GM11168 (cell line): Measurements from ENCODE around the gene SDC1.

Experiments used
- in situ Hi-C: fragments of 300-500 bp; cut with MboI; formaldehyde crosslinking; loops from one replicate; pipeline ENCODE4 v1.12.0; 2022; ENCODE audit warnings: low sequenced_read_pairs; ENCODE audit not compliant: unreplicated experiment

The SDC1 gene

GRCh38 chr2:20230114-20230425 is 5.1 kb upstream of the SDC1 start:
- in situ Hi-C loops: loop anchor here (25.0 kb wide), 1 partner anchor 407 kb away; no protein-coding TSS in a partner anchor

- in situ Hi-C loops: loop anchor here (25.0 kb wide), 1 partner anchor 408 kb away; no protein-coding TSS in a partner anchor
These were observed 4.6 kb upstream of the SDC1 start for GRCh38 chr2:20229322-20230113.

GRCh38 chr2:20227894-20228505 is 3.1 kb upstream of the SDC1 start:
- in situ Hi-C loops: loop anchor here (25.0 kb wide), 1 partner anchor 409 kb away; no protein-coding TSS in a partner anchor

GRCh38 chr2:20226152-20226545 is 1.2 kb upstream of the SDC1 start:
- in situ Hi-C loops: loop anchor here (25.0 kb wide), 1 partner anchor 411 kb away; no protein-coding TSS in a partner anchor

- in situ Hi-C loops: loop anchor here (25.0 kb wide), 1 partner anchor 412 kb away; no protein-coding TSS in a partner anchor
These were observed 593 bp upstream of the SDC1 start for GRCh38 chr2:20225294-20226151.

GRCh38 chr2:20224164-20224715 is 690 bp downstream of the SDC1 start:
- in situ Hi-C loops: no loop called here

GRCh38 chr2:20223407-20224163 is 1.3 kb downstream of the SDC1 start:
- in situ Hi-C loops: no loop called here

GRCh38 chr2:20222769-20223406 is 2.0 kb downstream of the SDC1 start:
- in situ Hi-C loops: no loop called here

GRCh38 chr2:20222014-20222768 is 2.7 kb downstream of the SDC1 start:
- in situ Hi-C loops: no loop called here

- in situ Hi-C loops: no loop called here
These were observed 3.4 kb downstream of the SDC1 start for GRCh38 chr2:20221555-20221973.

- in situ Hi-C loops: no loop called here
These were observed 4.0 kb downstream of the SDC1 start for GRCh38 chr2:20220806-20221554.

GRCh38 chr2:20219763-20220380 is 5.1 kb downstream of the SDC1 start:
- in situ Hi-C loops: loop anchor here (10.0 kb wide), 1 partner anchor 85 kb away; no protein-coding TSS in a partner anchor

- in situ Hi-C loops: loop anchor here (10.0 kb wide), 1 partner anchor 84 kb away; no protein-coding TSS in a partner anchor
These were observed 6.3 kb downstream of the SDC1 start for GRCh38 chr2:20218331-20219320.

- in situ Hi-C loops: loop anchor here (10.0 kb wide), 1 partner anchor 83 kb away; no protein-coding TSS in a partner anchor
These were observed 7.6 kb downstream of the SDC1 start for GRCh38 chr2:20217041-20217970.
